HepG2 (cell line): ENCODE data around the gene GPR39. TPM values are rescaled to one million over a fixed set of nuclear protein-coding genes. Genes with fewer than 3 reads are reported as not detected.

ENCODE experiments used
- ATAC-seq: fragments of 200-7000 bp; cut with Tn5 transposase; 3 replicates; pipeline ENCODE4 v1.9.1; 2020; ENCODE audit warnings: mild to moderate bottlenecking, moderate library complexity
- BruUV-seq: library from RNA; stranded (reverse); fragments of 400-500 nt; replicated peaks from 2 replicates; lab custom pipeline; 2021; lab: Mats Ljungman, UMichigan
- CTCF ChIA-PET: fragments of 300-600 bp; formaldehyde crosslinking; extraction: SDS; loops from one replicate; lab custom pipeline; 2021; ENCODE audit warnings: low total read pairs, inconsistent platforms, low intra/inter-chr PET ratio; lab: Yijun Ruan, JAX
- POLR2A ChIA-PET: fragments of 350-600 bp; sonication (Branson Sonifier 250); formaldehyde crosslinking; loops from one replicate; lab custom pipeline; 2020; ENCODE audit warnings: antibody characterized with exemption, inconsistent platforms; lab: Yijun Ruan, JAX
- DNase-seq: peaks from one replicate; pipeline ENCODE4 v3.0.0-alpha.2; 2015; ENCODE audit warnings: low spot score
- FAIRE-seq: peaks from 3 replicates; lab custom pipeline; 2011; peaks lifted over from hg19 to GRCh38; lab: Jason Lieb, UNC
- H2AFZ ChIP-seq: one replicate; pipeline ENCODE4 v1.6.1; 2011; ENCODE audit warnings: low read length, inconsistent platforms
- H3K27ac ChIP-seq: fragments of 300-600 bp; 3 replicates; pipeline ENCODE4 v1.8.0; 2011; ENCODE audit warnings: mixed run types, mild to moderate bottlenecking, mixed read lengths, low read length, inconsistent platforms; ENCODE audit not compliant: insufficient read depth; ENCODE audit errors: extremely low read length
- H3K27me3 ChIP-seq, 2 experiments: fragments of 200-600 bp in 1 of 2; 2 replicates in 1 of 2; 3 replicates in 1 of 2; pipeline versions ENCODE4 v1.6.0 to v1.8.0; 2011; ENCODE audit warnings: low read length in 2 of 2, mild to moderate bottlenecking in 2 of 2, moderate library complexity in 2 of 2, inconsistent platforms in 1 of 2; ENCODE audit not compliant: insufficient read depth in 2 of 2, control insufficient read depth in 1 of 2
- H3K36me3 ChIP-seq, 2 experiments: fragments of 200-600 bp in 1 of 2; replicated peaks in 1 of 2; 2 replicates in 1 of 2; 3 replicates in 1 of 2; pipeline versions ENCODE4 v1.5.1 to v1.8.0; 2011; ENCODE audit warnings: low read length in 2 of 2, inconsistent platforms in 1 of 2; ENCODE audit not compliant: insufficient read depth in 2 of 2, control insufficient read depth in 1 of 2
- H3K4me1 ChIP-seq: 2 replicates; pipeline ENCODE4 v1.5.1; 2012; ENCODE audit warnings: low read length, inconsistent platforms; ENCODE audit not compliant: insufficient read depth
- H3K4me2 ChIP-seq: 2 replicates; pipeline ENCODE4 v1.6.0; 2011; ENCODE audit warnings: low read depth, low read length, inconsistent platforms
- H3K4me3 ChIP-seq, 3 experiments: fragments of 200-600 bp in 1 of 3; sonication (generic), shearing (Covaris generic) in 1 of 3; replicated peaks in 1 of 3; 2 replicates each; pipeline ENCODE4 v1.5.1; 2011 to 2016; ENCODE audit warnings: low read length in 3 of 3, inconsistent platforms in 2 of 3, low read depth in 2 of 3, mild to moderate bottlenecking in 2 of 3, control low read depth in 1 of 3, mixed read lengths in 1 of 3; ENCODE audit not compliant: insufficient read depth in 1 of 3
- H3K79me2 ChIP-seq: one replicate; pipeline ENCODE4 v1.6.1; 2011; ENCODE audit warnings: low read length, inconsistent platforms; ENCODE audit not compliant: insufficient read depth
- H3K9ac ChIP-seq: 2 replicates; pipeline ENCODE4 v1.6.0; 2011; ENCODE audit warnings: mild to moderate bottlenecking, low read depth, low read length, inconsistent platforms; ENCODE audit not compliant: insufficient read depth
- H3K9me3 ChIP-seq: 2 replicates; pipeline ENCODE4 v1.5.1; 2012; ENCODE audit warnings: mild to moderate bottlenecking, low read length
- H4K20me1 ChIP-seq: 2 replicates; pipeline ENCODE4 v1.6.0; 2011; ENCODE audit warnings: inconsistent platforms, mild to moderate bottlenecking, low read length, moderate library complexity; ENCODE audit not compliant: insufficient read depth
- HMGA1 ChIP-seq: sonication (generic); formaldehyde crosslinking; conservative IDR thresholded peaks from 2 replicates; pipeline ENCODE4 v1.4.0; 2020; ENCODE audit warnings: missing genetic modification reagents
- NAIF1 ChIP-seq: sonication (generic); formaldehyde crosslinking; IDR thresholded peaks from 2 replicates; pipeline ENCODE4 v1.5.0; 2020; ENCODE audit warnings: mild to moderate bottlenecking, missing genetic modification reagents, borderline replicate concordance
- ZNF329 ChIP-seq: sonication (generic); formaldehyde crosslinking; IDR thresholded peaks from 2 replicates; pipeline ENCODE4 v1.9.0; 2021; ENCODE audit warnings: low read depth, mild to moderate bottlenecking, missing genetic modification reagents
- ZNF333 ChIP-seq: sonication (generic); formaldehyde crosslinking; IDR thresholded peaks from 2 replicates; pipeline ENCODE4 v1.4.0; 2020; ENCODE audit warnings: mild to moderate bottlenecking, missing genetic modification reagents, borderline replicate concordance
- ZNF484 ChIP-seq: sonication (generic); formaldehyde crosslinking; IDR thresholded peaks from 2 replicates; pipeline ENCODE4 v1.5.1; 2020; ENCODE audit warnings: mild to moderate bottlenecking, low read depth, missing genetic modification reagents, borderline replicate concordance
- ZNF703 ChIP-seq: sonication (generic); formaldehyde crosslinking; IDR thresholded peaks from 2 replicates; pipeline ENCODE4 v1.5.1; 2020; ENCODE audit warnings: missing genetic modification reagents, mild to moderate bottlenecking, moderate library complexity, borderline replicate concordance
- ZNF724P ChIP-seq: sonication (generic); formaldehyde crosslinking; IDR thresholded peaks from 2 replicates; pipeline ENCODE4 v1.8.0; 2022; ENCODE audit warnings: missing genetic modification reagents, borderline replicate concordance
- WGBS: methylation state at CpG from one replicate; pipeline ENCODE4 v1.1.6; 2017; ENCODE audit warnings: low lambda C conversion rate; 5-methylcytosine and 5-hydroxymethylcytosine counted together
- in situ Hi-C: cut with HindIII; loops from 2 replicates; pipeline ENCODE4 v1.10.0; 2017; ENCODE audit warnings: low pct_unique_long_range_greater_than_20kb; ENCODE audit not compliant: extremely low pct_ligation_motif_present
- intact Hi-C: fragments of 100-400 bp; cut with micrococcal nuclease; formaldehyde crosslinking; loops from one replicate; pipeline ENCODE4 v1.10.0; 2022; ENCODE audit not compliant: unreplicated experiment
- polyA plus RNA-seq, 8 experiments: library from polyadenylated mRNA; depleted of rRNA in 3 of 8; stranded (reverse) in 7 of 8; unstranded in 1 of 8; fragments of >200 nt; fragmentation: Illumina TruSeq in 4 of 8; extraction: Trizol in 4 of 8; gene quantifications; 2 replicates each; pipeline versions ENCODE4 v1.2.1 to v1.2.3, GENCODE V29; 2011 to 2016; ENCODE audit warnings: low read depth in 4 of 8, missing spikeins in 1 of 8, mixed read lengths in 1 of 8; ENCODE audit not compliant: insufficient read depth in 1 of 8
- total RNA-seq, 5 experiments: library from RNA; depleted of rRNA; stranded (reverse); fragments of >200 nt; fragmentation: Illumina TruSeq; extraction: Trizol; gene quantifications; 2 replicates each; pipeline ENCODE4 v1.2.3, GENCODE V29; 2016; ENCODE audit warnings: low read depth in 1 of 5
- TF ChIP-seq, protein P1 (sequence below): sonication (generic); formaldehyde crosslinking; IDR thresholded peaks from 2 replicates; pipeline ENCODE4 v1.4.0; 2020; ENCODE audit warnings: missing genetic modification reagents, borderline replicate concordance
- TF ChIP-seq, protein P2 (sequence below): sonication (generic); formaldehyde crosslinking; IDR thresholded peaks from 2 replicates; pipeline ENCODE4 v1.5.0; 2020; ENCODE audit warnings: missing genetic modification reagents, mild to moderate bottlenecking, borderline replicate concordance

The GPR39 gene
- total and polyA plus RNA-seq, 2 of the 13 experiments (the other 11 are each of a cell fraction or from before 2014, with no cell fraction given), result 0.16 to 0.62 TPM

DNA sequence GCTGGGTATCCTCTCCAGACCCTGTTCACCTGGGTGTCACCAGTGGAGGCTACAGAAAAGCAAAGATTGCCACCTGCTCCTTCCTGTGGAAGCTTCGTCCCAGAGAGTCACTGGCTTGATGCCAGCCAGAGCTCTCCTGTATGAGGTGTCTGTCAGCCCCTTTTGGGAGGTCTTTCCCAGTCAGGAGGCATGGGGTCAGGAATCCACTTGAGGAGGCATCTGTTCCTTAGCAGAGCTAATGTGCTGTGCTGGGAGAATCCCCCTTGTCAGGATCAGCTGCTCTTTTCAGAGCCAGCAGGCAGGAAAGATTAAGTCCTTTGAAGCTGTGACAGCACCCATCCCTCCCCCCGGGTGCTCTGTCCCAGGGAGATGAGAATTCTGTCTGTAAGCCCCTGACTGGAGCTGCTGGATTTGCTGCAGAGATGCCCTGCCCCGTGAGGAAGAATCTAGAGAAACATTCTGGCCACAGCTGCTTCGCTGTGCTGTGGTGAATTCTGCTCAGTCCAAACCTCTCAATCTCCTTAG, 121.8 kb downstream of the GPR39 start:
- Histone ChIP-seq H3K4me3 (no peak overlapping the region), H3K27me3 (no peaks in the 10 kb centered on the region), H3K9ac (no peak overlapping the region), H3K4me1 (no peaks in the 10 kb centered on the region), H3K79me2 (no peaks in the 10 kb centered on the region), H4K20me1 (no peaks in the 10 kb centered on the region), H3K9me3 (peaks cover 48% of the 10 kb centered on the region), H3K36me3 (no peaks in the 10 kb centered on the region), H3K4me2 (no peak overlapping the region), H3K27ac (no peak overlapping the region), H2AFZ (no peak overlapping the region)
- 4% methylated on average over 2 of the region's 4 CpGs for WGBS
- no peak for FAIRE-seq
- TF ChIP-seq ZNF703, result no peak
- no peak for TF ChIP-seq ZNF484 (CRISPR knock-in tag)
- TF ChIP-seq NAIF1 (CRISPR knock-in tag), result no peak
- TF ChIP-seq ZNF329 (CRISPR knock-in tag), result no peak
- no peak for TF ChIP-seq HMGA1 (CRISPR knock-in tag)
- TF ChIP-seq, protein P1, sequence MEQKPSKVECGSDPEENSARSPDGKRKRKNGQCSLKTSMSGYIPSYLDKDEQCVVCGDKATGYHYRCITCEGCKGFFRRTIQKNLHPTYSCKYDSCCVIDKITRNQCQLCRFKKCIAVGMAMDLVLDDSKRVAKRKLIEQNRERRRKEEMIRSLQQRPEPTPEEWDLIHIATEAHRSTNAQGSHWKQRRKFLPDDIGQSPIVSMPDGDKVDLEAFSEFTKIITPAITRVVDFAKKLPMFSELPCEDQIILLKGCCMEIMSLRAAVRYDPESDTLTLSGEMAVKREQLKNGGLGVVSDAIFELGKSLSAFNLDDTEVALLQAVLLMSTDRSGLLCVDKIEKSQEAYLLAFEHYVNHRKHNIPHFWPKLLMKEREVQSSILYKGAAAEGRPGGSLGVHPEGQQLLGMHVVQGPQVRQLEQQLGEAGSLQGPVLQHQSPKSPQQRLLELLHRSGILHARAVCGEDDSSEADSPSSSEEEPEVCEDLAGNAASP (CRISPR knock-in tag), result no peak
- TF ChIP-seq, protein P2, sequence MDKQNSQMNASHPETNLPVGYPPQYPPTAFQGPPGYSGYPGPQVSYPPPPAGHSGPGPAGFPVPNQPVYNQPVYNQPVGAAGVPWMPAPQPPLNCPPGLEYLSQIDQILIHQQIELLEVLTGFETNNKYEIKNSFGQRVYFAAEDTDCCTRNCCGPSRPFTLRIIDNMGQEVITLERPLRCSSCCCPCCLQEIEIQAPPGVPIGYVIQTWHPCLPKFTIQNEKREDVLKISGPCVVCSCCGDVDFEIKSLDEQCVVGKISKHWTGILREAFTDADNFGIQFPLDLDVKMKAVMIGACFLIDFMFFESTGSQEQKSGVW (CRISPR knock-in tag), result no peak
- no peak for TF ChIP-seq ZNF333 (CRISPR knock-in tag)
- no peak for TF ChIP-seq ZNF724P (CRISPR knock-in tag)
- in situ Hi-C loops, result no loop called here
- POLR2A ChIA-PET, result no interaction called here
- no peak for ATAC-seq
- no peak for DNase-seq
- CTCF ChIA-PET, result no interaction called here
- intact Hi-C loops, result no loop called here
- BruUV-seq, result no TSS peak
